Activated naive CD8-positive, alpha-beta T cell treated with anti-CD3 and anti-CD28 coated beads, Interleukin-2, amount 10 ng/mL, durations not matched to agents 7 days and 5 days (primary cell): ENCODE results near the gene MICALL2. TPM values are rescaled to one million over a fixed set of nuclear protein-coding genes. Genes with fewer than 3 reads are reported as not detected.
A peak's percentile ranks its signal among the peaks of the same experiment; 100 is the strongest.

Experiments
- ATAC-seq: fragments of 150-1000 bp; cut with Tn5 transposase; one replicate; pipeline ENCODE4 v1.10.0; 2021; ENCODE audit warnings: low read depth, moderate library complexity
- POLR2A ChIA-PET: fragments of 350-600 bp; sonication (Branson Sonifier 250); formaldehyde crosslinking; loops from one replicate; lab custom pipeline; 2021; ENCODE audit warnings: antibody characterized with exemption; lab: Charles Lee
- DNase-seq: peaks from one replicate; pipeline ENCODE4 v3.0.0; 2021
- H3K27ac Mint-ChIP-seq: one replicate; pipeline ENCODE4 v1.8.0; 2022; ENCODE audit warnings: mild to moderate bottlenecking, mixed read lengths
- H3K27me3 Mint-ChIP-seq: one replicate; pipeline ENCODE4 v1.8.0; 2022; ENCODE audit warnings: mild to moderate bottlenecking, moderate library complexity, mixed read lengths
- H3K36me3 Mint-ChIP-seq: one replicate; pipeline ENCODE4 v1.8.0; 2021; ENCODE audit warnings: mild to moderate bottlenecking, mixed read lengths
- H3K4me1 Mint-ChIP-seq: one replicate; pipeline ENCODE4 v1.8.0; 2021; ENCODE audit warnings: mixed read lengths
- H3K4me3 Mint-ChIP-seq: one replicate; pipeline ENCODE4 v1.8.0; 2022; ENCODE audit warnings: mild to moderate bottlenecking, moderate library complexity, mixed read lengths
- H3K9me3 Mint-ChIP-seq: one replicate; pipeline ENCODE4 v1.8.0; 2021; ENCODE audit warnings: mixed read lengths
- total RNA-seq, 2 experiments: library from RNA; stranded (reverse); gene quantifications; one replicate each; pipeline ENCODE4 v1.2.3, GENCODE V29; 2021

Gene MICALL2
- total RNA-seq, 2 experiments from 2014 or later: 2.8 to 3.9 TPM

GRCh38 chr7:1486571-1486970 is 27.3 kb upstream of the MICALL2 start:
- no peak for DNase-seq
- no peaks in the 10 kb centered on the region for H3K27me3 Mint-ChIP-seq
- H3K4me1 Mint-ChIP-seq: no peaks in the 10 kb centered on the region
- H3K9me3 Mint-ChIP-seq: no peaks in the 10 kb centered on the region
- no peaks in the 10 kb centered on the region for H3K36me3 Mint-ChIP-seq
- no peak for ATAC-seq
- no peak overlapping the region for H3K4me3 Mint-ChIP-seq
- POLR2A ChIA-PET: no interaction called here
- H3K27ac Mint-ChIP-seq: no peak overlapping the region

GRCh38 chr7:1485156-1485555 is 25.9 kb upstream of the MICALL2 start:
- POLR2A ChIA-PET: no interaction called here
- H3K9me3 Mint-ChIP-seq: no peaks in the 10 kb centered on the region
- no peaks in the 10 kb centered on the region for H3K27me3 Mint-ChIP-seq
- H3K36me3 Mint-ChIP-seq: no peaks in the 10 kb centered on the region
- DNase-seq (no peak), ATAC-seq (no peak)
- H3K4me1 Mint-ChIP-seq: no peaks in the 10 kb centered on the region
- H3K4me3 Mint-ChIP-seq: no peak overlapping the region
- no peak overlapping the region for H3K27ac Mint-ChIP-seq

GRCh38 chr7:1484569-1484968 is 25.3 kb upstream of the MICALL2 start:
- H3K27ac Mint-ChIP-seq: no peak overlapping the region
- POLR2A ChIA-PET: no interaction called here
- DNase-seq (no peak), ATAC-seq (no peak)
- H3K4me1 Mint-ChIP-seq: no peaks in the 10 kb centered on the region
- H3K9me3 Mint-ChIP-seq: no peaks in the 10 kb centered on the region
- no peaks in the 10 kb centered on the region for H3K36me3 Mint-ChIP-seq
- no peak overlapping the region for H3K4me3 Mint-ChIP-seq
- no peaks in the 10 kb centered on the region for H3K27me3 Mint-ChIP-seq

- POLR2A ChIA-PET: no interaction called here
- H3K36me3 Mint-ChIP-seq: no peaks in the 10 kb centered on the region
- no peaks in the 10 kb centered on the region for H3K27me3 Mint-ChIP-seq
- H3K9me3 Mint-ChIP-seq: no peaks in the 10 kb centered on the region
- no peaks in the 10 kb centered on the region for H3K4me1 Mint-ChIP-seq
- no peak overlapping the region for H3K27ac Mint-ChIP-seq
- no peak for DNase-seq
- H3K4me3 Mint-ChIP-seq: no peak overlapping the region
- no peak for ATAC-seq
Measured at GRCh38 chr7:1483536-1484505, 24.6 kb upstream of the MICALL2 start.

GRCh38 chr7:1483079-1483478 is 23.8 kb upstream of the MICALL2 start:
- no peak for DNase-seq
- no peak for ATAC-seq
- POLR2A ChIA-PET: no interaction called here
- Mint-ChIP-seq H3K9me3 (no peaks in the 10 kb centered on the region), H3K27ac (no peak overlapping the region), H3K36me3 (no peaks in the 10 kb centered on the region), H3K27me3 (no peaks in the 10 kb centered on the region), H3K4me1 (no peaks in the 10 kb centered on the region), H3K4me3 (no peak overlapping the region)

GRCh38 chr7:1481300-1481699 is 22.0 kb upstream of the MICALL2 start:
- POLR2A ChIA-PET: no interaction called here
- H3K9me3 Mint-ChIP-seq: no peaks in the 10 kb centered on the region
- H3K27me3 Mint-ChIP-seq: no peaks in the 10 kb centered on the region
- ATAC-seq: no peak
- DNase-seq: no peak
- H3K27ac Mint-ChIP-seq: no peak overlapping the region
- no peaks in the 10 kb centered on the region for H3K4me1 Mint-ChIP-seq
- no peak overlapping the region for H3K4me3 Mint-ChIP-seq
- H3K36me3 Mint-ChIP-seq: no peaks in the 10 kb centered on the region

- Mint-ChIP-seq H3K27me3 (no peaks in the 10 kb centered on the region), H3K36me3 (no peaks in the 10 kb centered on the region), H3K4me3 (no peak overlapping the region), H3K4me1 (no peaks in the 10 kb centered on the region), H3K27ac (no peak overlapping the region), H3K9me3 (no peaks in the 10 kb centered on the region)
- ATAC-seq (no peak), DNase-seq (no peak)
- POLR2A ChIA-PET: no interaction called here
Measured at GRCh38 chr7:1480670-1481069, 21.4 kb upstream of the MICALL2 start.

GRCh38 chr7:1479287-1479686 is 20.0 kb upstream of the MICALL2 start:
- peaks cover 2% of the 10 kb centered on the region for H3K4me1 Mint-ChIP-seq
- no peak for DNase-seq
- H3K27me3 Mint-ChIP-seq: no peaks in the 10 kb centered on the region
- H3K36me3 Mint-ChIP-seq: no peaks in the 10 kb centered on the region
- ATAC-seq: no peak
- POLR2A ChIA-PET: no interaction called here
- H3K27ac Mint-ChIP-seq: no peak overlapping the region
- H3K9me3 Mint-ChIP-seq: no peaks in the 10 kb centered on the region
- no peak overlapping the region for H3K4me3 Mint-ChIP-seq

GRCh38 chr7:1478480-1478879 is 19.2 kb upstream of the MICALL2 start:
- Mint-ChIP-seq H3K36me3 (no peaks in the 10 kb centered on the region), H3K4me3 (no peak overlapping the region), H3K9me3 (no peaks in the 10 kb centered on the region), H3K27ac (no peak overlapping the region), H3K27me3 (no peaks in the 10 kb centered on the region), H3K4me1 (peaks cover 2% of the 10 kb centered on the region)
- POLR2A ChIA-PET: no interaction called here
- DNase-seq (no peak), ATAC-seq (no peak)

GRCh38 chr7:1476859-1477258 is 17.6 kb upstream of the MICALL2 start:
- Mint-ChIP-seq H3K4me3 (no peak overlapping the region), H3K27me3 (no peaks in the 10 kb centered on the region), H3K4me1 (peaks cover 2% of the 10 kb centered on the region), H3K9me3 (no peaks in the 10 kb centered on the region), H3K36me3 (no peaks in the 10 kb centered on the region), H3K27ac (no peak overlapping the region)
- no peak for DNase-seq
- ATAC-seq: no peak
- POLR2A ChIA-PET: no interaction called here

- Mint-ChIP-seq H3K4me3 (no peak overlapping the region), H3K9me3 (no peaks in the 10 kb centered on the region), H3K36me3 (no peaks in the 10 kb centered on the region), H3K27me3 (no peaks in the 10 kb centered on the region), H3K27ac (no peak overlapping the region), H3K4me1 (peaks cover 2% of the 10 kb centered on the region)
- DNase-seq (no peak), ATAC-seq (no peak)
- POLR2A ChIA-PET: no interaction called here
Measured at GRCh38 chr7:1475991-1476390, 16.7 kb upstream of the MICALL2 start.

GRCh38 chr7:1475393-1475792 is 16.1 kb upstream of the MICALL2 start:
- Mint-ChIP-seq H3K4me1 (peaks cover 2% of the 10 kb centered on the region), H3K27ac (no peak overlapping the region), H3K27me3 (no peaks in the 10 kb centered on the region), H3K9me3 (no peaks in the 10 kb centered on the region), H3K36me3 (no peaks in the 10 kb centered on the region), H3K4me3 (no peak overlapping the region)
- POLR2A ChIA-PET: no interaction called here
- no peak for DNase-seq
- ATAC-seq: no peak

GRCh38 chr7:1474736-1475135 is 15.5 kb upstream of the MICALL2 start:
- peaks cover 2% of the 10 kb centered on the region for H3K4me1 Mint-ChIP-seq
- DNase-seq (no peak), ATAC-seq (no peak)
- H3K4me3 Mint-ChIP-seq: no peak overlapping the region
- H3K27ac Mint-ChIP-seq: no peak overlapping the region
- POLR2A ChIA-PET: no interaction called here
- no peaks in the 10 kb centered on the region for H3K36me3 Mint-ChIP-seq
- H3K27me3 Mint-ChIP-seq: no peaks in the 10 kb centered on the region
- H3K9me3 Mint-ChIP-seq: no peaks in the 10 kb centered on the region

GRCh38 chr7:1473864-1474512 is 14.7 kb upstream of the MICALL2 start:
- H3K36me3 Mint-ChIP-seq: no peaks in the 10 kb centered on the region
- POLR2A ChIA-PET: no interaction called here

More at GRCh38 chr7:1473864-1474512, 14.7 kb upstream of the MICALL2 start:
- peak; percentile 89 for DNase-seq
- H3K4me1 Mint-ChIP-seq: peaks cover 2% of the 10 kb centered on the region
- no peaks in the 10 kb centered on the region for H3K9me3 Mint-ChIP-seq
- no peak overlapping the region for H3K27ac Mint-ChIP-seq
- no peaks in the 10 kb centered on the region for H3K27me3 Mint-ChIP-seq
- ATAC-seq: peak; percentile 87
- H3K4me3 Mint-ChIP-seq: no peak overlapping the region
